SK-N-SH (cell line): ENCODE measurements around the gene FREY1. TPM values are rescaled to one million over a fixed set of nuclear protein-coding genes. Genes with fewer than 3 reads are reported as not detected.

ENCODE experiments used
- CTCF ChIA-PET: fragments of 300-600, 350-600 bp; formaldehyde crosslinking; extraction: SDS; loops from one replicate; lab custom pipeline; 2021; lab: Yijun Ruan, JAX
- POLR2A ChIA-PET: fragments of 350-600 bp; sonication (Branson Sonifier 250); formaldehyde crosslinking; extraction: SDS; loops from one replicate; lab custom pipeline; 2020; ENCODE audit warnings: antibody characterized with exemption, inconsistent platforms; lab: Yijun Ruan, JAX
- DNase-seq: peaks from one replicate; pipeline ENCODE4 v3.0.0; 2012
- H2AFZ ChIP-seq: fragments of 200-600 bp; sonication (generic); 2 replicates; pipeline ENCODE4 v1.8.1; 2016; ENCODE audit warnings: antibody characterized with exemption, mild to moderate bottlenecking, low read depth
- H3F3A ChIP-seq: fragments of 200-600 bp; sonication (generic); replicated peaks from 2 replicates; pipeline ENCODE3; 2016; ENCODE audit warnings: antibody characterized with exemption, mild to moderate bottlenecking; ENCODE audit not compliant: insufficient read depth
- H3K27ac ChIP-seq, 2 experiments: fragments of 200-500 bp in 1 of 2; fragments of 200-600 bp in 1 of 2; sonication (Bioruptor generic) in 1 of 2; sonication (generic), shearing (Covaris generic) in 1 of 2; 2 replicates each; pipeline versions ENCODE4 v1.5.1 to v1.6.1; 2014 to 2016; ENCODE audit warnings: low read depth in 2 of 2, inconsistent platforms in 1 of 2, low read length in 1 of 2, mild to moderate bottlenecking in 1 of 2, mixed read lengths in 1 of 2
- H3K27me3 ChIP-seq: fragments of 200-600 bp; sonication (generic), shearing (Covaris generic); 2 replicates; pipeline ENCODE4 v1.6.1; 2016; ENCODE audit warnings: mixed run types; ENCODE audit not compliant: insufficient read depth
- H3K36me3 ChIP-seq, 2 experiments: fragments of 200-500 bp in 1 of 2; fragments of 200-600 bp in 1 of 2; sonication (Bioruptor generic) in 1 of 2; sonication (generic) in 1 of 2; replicated peaks in 1 of 2; 2 replicates each; pipeline versions ENCODE3 to v1.5.1; 2014 to 2016; ENCODE audit warnings: low read length in 1 of 2, mild to moderate bottlenecking in 1 of 2; ENCODE audit not compliant: insufficient read depth in 2 of 2, control insufficient read depth in 1 of 2
- H3K4me1 ChIP-seq, 2 experiments: fragments of 200-500 bp in 1 of 2; fragments of 200-600 bp in 1 of 2; sonication (Bioruptor generic) in 1 of 2; sonication (generic), shearing (Covaris generic) in 1 of 2; 2 replicates each; pipeline versions ENCODE4 v1.5.1 to v1.6.1; 2014 to 2016; ENCODE audit warnings: low read depth in 1 of 2, low read length in 1 of 2, mixed run types in 1 of 2; ENCODE audit not compliant: insufficient read depth in 2 of 2, control insufficient read depth in 1 of 2
- H3K4me2 ChIP-seq: fragments of 200-600 bp; sonication (generic), shearing (Covaris generic); 2 replicates; pipeline ENCODE4 v1.6.1; 2017; ENCODE audit warnings: mixed run types
- H3K4me3 ChIP-seq, 2 experiments: fragments of 200-500 bp in 1 of 2; fragments of 200-600 bp in 1 of 2; sonication (Bioruptor generic) in 1 of 2; sonication (generic), shearing (Covaris generic) in 1 of 2; 2 replicates each; pipeline versions ENCODE4 v1.5.1 to v1.8.1; 2014 to 2016; ENCODE audit warnings: low read depth in 2 of 2, inconsistent platforms in 1 of 2, low read length in 1 of 2, mild to moderate bottlenecking in 1 of 2, mixed read lengths in 1 of 2, moderate library complexity in 1 of 2
- H3K79me2 ChIP-seq: fragments of 200-600 bp; sonication (generic); 2 replicates; pipeline ENCODE4 v1.8.1; 2017; ENCODE audit warnings: mild to moderate bottlenecking; ENCODE audit not compliant: insufficient read depth
- H3K9ac ChIP-seq: fragments of 200-600 bp; sonication (generic); 2 replicates; pipeline ENCODE4 v1.6.1; 2017; ENCODE audit warnings: mixed run types
- H3K9me2 ChIP-seq: fragments of 200-600 bp; sonication (generic); 2 replicates; pipeline ENCODE4 v1.6.1; 2017; ENCODE audit warnings: mixed run types
- H3K9me3 ChIP-seq: fragments of 200-600 bp; sonication (generic); 2 replicates; pipeline ENCODE4 v1.6.1; 2017; ENCODE audit warnings: mixed run types, mild to moderate bottlenecking, moderate library complexity
- H4K20me1 ChIP-seq: fragments of 200-600 bp; sonication (generic); 2 replicates; pipeline ENCODE4 v1.6.1; 2017; ENCODE audit warnings: mild to moderate bottlenecking, mixed run types; ENCODE audit not compliant: insufficient read depth
- EP300 ChIP-seq, 2 experiments: IDR thresholded peaks; 2 replicates each; pipeline versions ENCODE4 v1.4.0 to v1.6.1; 2012; ENCODE audit warnings: borderline replicate concordance in 1 of 2, low read depth in 1 of 2, low read length in 1 of 2
- EZH2phosphoT487 ChIP-seq: fragments of 200-600 bp; sonication (generic); IDR thresholded peaks from 2 replicates; pipeline ENCODE4 v1.6.1; 2017; ENCODE audit warnings: low read depth, mixed run types, mild to moderate bottlenecking, antibody characterized with exemption, moderate library complexity, borderline replicate concordance
- GABPA ChIP-seq: IDR thresholded peaks from 2 replicates; pipeline ENCODE4 v1.4.0; 2012; ENCODE audit warnings: low read depth, mild to moderate bottlenecking
- NFIC ChIP-seq: IDR thresholded peaks from 2 replicates; pipeline ENCODE4 v1.4.0; 2012; ENCODE audit warnings: borderline replicate concordance
- NRF1 ChIP-seq: IDR thresholded peaks from 2 replicates; pipeline ENCODE4 v1.6.1; 2012; ENCODE audit warnings: low read depth, mild to moderate bottlenecking, low read length
- RAD21 ChIP-seq: IDR thresholded peaks from 2 replicates; pipeline ENCODE4 v1.6.1; 2012; ENCODE audit warnings: mild to moderate bottlenecking, low read length
- TAF1 ChIP-seq: IDR thresholded peaks from 2 replicates; pipeline ENCODE4 v1.6.1; 2012; ENCODE audit warnings: low read depth, mild to moderate bottlenecking, low read length, moderate library complexity, borderline replicate concordance
- WGBS: methylation state at CpG from one replicate; pipeline ENCODE4 v1.1.6; 2017; ENCODE audit warnings: low lambda C conversion rate; 5-methylcytosine and 5-hydroxymethylcytosine counted together
- polyA plus RNA-seq, 3 experiments: library from polyadenylated mRNA; depleted of rRNA; stranded (reverse); fragments of >200 nt; gene quantifications; 2 replicates each; pipeline ENCODE4 v1.2.3, GENCODE V29; 2012
- TF ChIP-seq, protein P1 (sequence below): IDR thresholded peaks from 2 replicates; pipeline ENCODE4 v1.6.1; 2012; ENCODE audit warnings: mild to moderate bottlenecking, low read depth, low read length, moderate library complexity

The FREY1 gene
- polyA plus RNA-seq, 1 of the 3 experiments (the other 2 are of a cell fraction), result 0.30 TPM

DNA sequence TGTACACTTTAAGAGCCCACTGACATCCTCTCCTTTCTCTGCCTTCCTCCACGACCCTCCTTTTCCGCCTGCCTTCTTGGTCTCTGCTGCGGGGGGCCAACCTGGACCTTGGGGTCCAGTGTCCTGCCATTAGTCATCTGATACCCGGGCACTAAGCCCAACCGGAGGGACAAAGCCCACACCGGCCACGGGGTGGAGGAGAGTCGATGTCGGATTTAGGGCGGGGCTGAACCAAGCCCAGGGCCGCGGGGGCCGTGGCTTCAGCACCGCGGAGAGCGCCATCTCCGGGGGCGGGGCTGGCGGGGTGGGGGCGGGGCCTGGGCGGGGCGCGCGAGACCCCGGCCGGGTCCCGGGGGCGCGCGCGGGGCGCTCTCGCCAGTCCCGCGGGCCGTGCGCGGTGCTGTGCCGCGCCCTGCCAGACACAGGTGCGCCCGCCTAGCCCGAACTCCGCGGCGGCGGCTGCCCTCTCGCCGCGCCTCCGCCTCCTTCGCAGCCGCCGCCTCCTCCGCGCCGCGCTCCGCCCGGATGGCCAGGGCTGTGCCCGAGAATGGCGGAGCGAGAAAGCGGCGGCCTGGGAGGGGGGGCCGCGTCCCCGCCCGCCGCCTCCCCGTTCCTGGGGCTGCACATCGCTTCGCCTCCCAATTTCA is 21.7 kb downstream of the FREY1 start, which contains the start of gene MAPK8IP1:
TSS of gene MAPK8IP1 (plus strand) at position 378 of the 647 bp plus-strand sequence. CDS start at position 548, 170 bp downstream.
- TF ChIP-seq, protein P1, sequence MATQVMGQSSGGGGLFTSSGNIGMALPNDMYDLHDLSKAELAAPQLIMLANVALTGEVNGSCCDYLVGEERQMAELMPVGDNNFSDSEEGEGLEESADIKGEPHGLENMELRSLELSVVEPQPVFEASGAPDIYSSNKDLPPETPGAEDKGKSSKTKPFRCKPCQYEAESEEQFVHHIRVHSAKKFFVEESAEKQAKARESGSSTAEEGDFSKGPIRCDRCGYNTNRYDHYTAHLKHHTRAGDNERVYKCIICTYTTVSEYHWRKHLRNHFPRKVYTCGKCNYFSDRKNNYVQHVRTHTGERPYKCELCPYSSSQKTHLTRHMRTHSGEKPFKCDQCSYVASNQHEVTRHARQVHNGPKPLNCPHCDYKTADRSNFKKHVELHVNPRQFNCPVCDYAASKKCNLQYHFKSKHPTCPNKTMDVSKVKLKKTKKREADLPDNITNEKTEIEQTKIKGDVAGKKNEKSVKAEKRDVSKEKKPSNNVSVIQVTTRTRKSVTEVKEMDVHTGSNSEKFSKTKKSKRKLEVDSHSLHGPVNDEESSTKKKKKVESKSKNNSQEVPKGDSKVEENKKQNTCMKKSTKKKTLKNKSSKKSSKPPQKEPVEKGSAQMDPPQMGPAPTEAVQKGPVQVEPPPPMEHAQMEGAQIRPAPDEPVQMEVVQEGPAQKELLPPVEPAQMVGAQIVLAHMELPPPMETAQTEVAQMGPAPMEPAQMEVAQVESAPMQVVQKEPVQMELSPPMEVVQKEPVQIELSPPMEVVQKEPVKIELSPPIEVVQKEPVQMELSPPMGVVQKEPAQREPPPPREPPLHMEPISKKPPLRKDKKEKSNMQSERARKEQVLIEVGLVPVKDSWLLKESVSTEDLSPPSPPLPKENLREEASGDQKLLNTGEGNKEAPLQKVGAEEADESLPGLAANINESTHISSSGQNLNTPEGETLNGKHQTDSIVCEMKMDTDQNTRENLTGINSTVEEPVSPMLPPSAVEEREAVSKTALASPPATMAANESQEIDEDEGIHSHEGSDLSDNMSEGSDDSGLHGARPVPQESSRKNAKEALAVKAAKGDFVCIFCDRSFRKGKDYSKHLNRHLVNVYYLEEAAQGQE, result peak; percentile 93
- TF ChIP-seq EZH2phosphoT487 (no peak), GABPA (no peak), NRF1 (no peak), RAD21 (no peak), NFIC (no peak)
- Histone ChIP-seq H3K9me3 (no peaks in the 10 kb centered on the region), H3K4me1 (peaks cover 10 to 55% of the 10 kb centered on the region in 2 experiments), H3K27me3 (no peaks in the 10 kb centered on the region), H3K9me2 (no peaks in the 10 kb centered on the region), H3K9ac (0 out of 2 replicates have a peak within 1 kb of the TSS, but pooled peaks have one; percentile 14), H3K36me3 (peaks cover 0 to 7% of the 10 kb centered on the region in 2 experiments), H3K4me2 (peak within 1 kb of the TSS; percentile 93), H2AFZ (0 out of 2 replicates have a peak within 1 kb of the TSS, but pooled peaks have one; percentile 16), H3K4me3 (peak within 1 kb of the TSS; percentile 66 to 67), H3F3A (peaks cover 2% of the 10 kb centered on the region), H3K79me2 (no peaks in the 10 kb centered on the region), H4K20me1 (peaks cover 23% of the 10 kb centered on the region), H3K27ac (peak within 1 kb of the TSS in 1 of 2 experiments; percentile 63; a peak in 2 of 4 replicates)
- WGBS, result 12% methylated on average over 18 of the region's 73 CpGs
- ChIA-PET CTCF (interaction anchor here (0.9 to 3.8 kb wide), 3 partner anchors 12 to 43 kb away, joined by 3 to 25 read pairs (median 5); no protein-coding TSS in a partner anchor), POLR2A (interaction anchor here (1.0 kb wide), 1 partner anchor 14 kb away, joined by 3 read pairs; no protein-coding TSS in a partner anchor)
- peak; percentile 97 for DNase-seq

DNA sequence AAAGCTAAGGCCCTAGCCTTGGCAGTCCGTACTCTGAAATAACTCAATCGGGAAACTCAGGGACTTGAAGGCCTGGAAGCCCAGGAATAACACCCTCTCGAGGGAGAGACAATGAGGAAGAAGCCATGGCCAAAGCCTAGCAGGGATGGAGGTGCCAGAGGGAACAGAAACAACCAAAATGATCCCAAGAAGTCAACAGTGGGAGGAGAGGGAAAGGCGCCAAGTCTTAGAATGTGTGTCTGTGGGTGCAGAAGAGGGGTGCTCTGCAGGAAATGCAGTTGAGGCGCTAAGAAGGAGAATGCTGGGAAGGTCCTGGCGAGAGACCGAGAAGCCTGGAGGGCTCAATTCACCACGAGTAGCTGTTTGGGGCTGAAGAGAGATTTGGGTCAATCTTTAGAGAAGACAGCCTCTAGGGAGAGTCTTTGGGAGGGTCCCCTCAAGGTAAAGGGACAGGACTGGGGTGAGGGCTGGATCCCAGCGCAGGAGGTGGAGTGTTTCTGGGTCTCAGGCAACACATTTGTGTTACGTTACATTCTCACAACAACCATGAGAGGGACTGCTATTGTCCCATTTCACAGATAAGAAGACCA is 22.4 kb downstream of the FREY1 start:
- peak overlapping the region in 1 of 2 experiments; percentile 56; a peak in 1 of 4 replicates for H3K27ac ChIP-seq
- H3K4me1 ChIP-seq, result peaks cover 18 to 62% of the 10 kb centered on the region in 2 experiments
- 86% methylated on average over 10 of the region's 10 CpGs for WGBS
- H3K9me2 ChIP-seq, result no peaks in the 10 kb centered on the region
- peaks cover 0 to 7% of the 10 kb centered on the region in 2 experiments for H3K36me3 ChIP-seq
- no peak for DNase-seq
- peak overlapping the region in 1 of 2 experiments; percentile 67; a peak in 1 of 4 replicates for H3K4me3 ChIP-seq
- peaks cover 8% of the 10 kb centered on the region for H3F3A ChIP-seq
- H3K79me2 ChIP-seq, result no peaks in the 10 kb centered on the region
- no peak overlapping the region for H2AFZ ChIP-seq
- no peaks in the 10 kb centered on the region for H3K27me3 ChIP-seq
- H4K20me1 ChIP-seq, result peaks cover 24% of the 10 kb centered on the region
- H3K9ac ChIP-seq, result no peak overlapping the region
- TF ChIP-seq NRF1 (no peak), EP300 (IDR thresholded peaks at IDR 0.05; ENCODE audit: borderline replicate concordance in 1 of 2, low read depth in 1 of 2, low read length in 1 of 2) (no peak), TAF1 (no peak)
- TF ChIP-seq, protein P1, result no peak
- TF ChIP-seq, all 33 proteins: peak for 0
- no peaks in the 10 kb centered on the region for H3K9me3 ChIP-seq
- POLR2A ChIA-PET, result interaction anchor here (1.0 kb wide), 1 partner anchor 14 kb away, joined by 3 read pairs; no protein-coding TSS in a partner anchor
- H3K4me2 ChIP-seq, result no peak overlapping the region
- CTCF ChIA-PET, result interaction anchor here (1.0 kb wide), 2 partner anchors 12 to 42 kb away, joined by 5 read pairs; no protein-coding TSS in a partner anchor
